OCI-LY3 (cell line): ENCODE data around the gene ACKR3.

Experiments
- H2AFZ ChIP-seq: fragments of 200-600, 300-600 bp; shearing (Covaris generic); 2 replicates; pipeline ENCODE4 v1.6.0; 2014; ENCODE audit warnings: antibody characterized with exemption, low read depth, low read length
- H3K27ac ChIP-seq: fragments of 200-600, 300-600 bp; sonication (generic); 2 replicates; pipeline ENCODE4 v1.5.1; 2014; ENCODE audit warnings: mild to moderate bottlenecking, low read length, moderate library complexity, mixed read lengths
- H3K27me3 ChIP-seq: fragments of 200-600, 300-600 bp; sonication (generic); 2 replicates; pipeline ENCODE4 v1.6.1; 2014; ENCODE audit warnings: low read depth, low read length, mixed read lengths
- H3K36me3 ChIP-seq: fragments of 200-600, 300-600 bp; sonication (generic); replicated peaks from 2 replicates; pipeline ENCODE3; 2014; ENCODE audit warnings: low read depth, low read length, mixed read lengths
- H3K4me1 ChIP-seq: fragments of 300-600, 200-600 bp; sonication (generic); 2 replicates; pipeline ENCODE4 v1.6.1; 2014; ENCODE audit warnings: low read length, mixed read lengths
- H3K4me2 ChIP-seq: fragments of 200-600, 300-600 bp; sonication (generic); 2 replicates; pipeline ENCODE4 v1.6.1; 2014; ENCODE audit warnings: low read length, mixed read lengths
- H3K4me3 ChIP-seq: fragments of 300-600, 200-600 bp; sonication (generic); 2 replicates; pipeline ENCODE4 v1.5.1; 2014; ENCODE audit warnings: antibody characterized with exemption, mild to moderate bottlenecking, low read length, moderate library complexity
- H3K79me2 ChIP-seq: fragments of 300-600, 200-600 bp; shearing (Covaris generic); 2 replicates; pipeline ENCODE4 v1.6.1; 2014; ENCODE audit warnings: mild to moderate bottlenecking, low read length, mixed read lengths
- H3K9ac ChIP-seq: fragments of 300-600, 200-600 bp; shearing (Covaris generic); 2 replicates; pipeline ENCODE4 v1.6.0; 2014; ENCODE audit warnings: mild to moderate bottlenecking, low read length, moderate library complexity
- H3K9me3 ChIP-seq: fragments of 200-600, 300-600 bp; shearing (Covaris generic); 2 replicates; pipeline ENCODE4 v1.6.1; 2014; ENCODE audit warnings: low read length, mixed read lengths; ENCODE audit not compliant: insufficient read depth
- H4K20me1 ChIP-seq: fragments of 200-600, 300-600 bp; sonication (generic); 2 replicates; pipeline ENCODE4 v1.6.1; 2016; ENCODE audit warnings: low read length, mixed read lengths; ENCODE audit not compliant: insufficient read depth
- EZH2phosphoT487 ChIP-seq: fragments of 200-600 bp; shearing (Covaris generic); IDR thresholded peaks from 2 replicates; pipeline ENCODE4 v1.6.1; 2018; ENCODE audit warnings: antibody characterized with exemption, mixed run types, low read depth
- TF ChIP-seq, protein P1 (sequence below): fragments of 200-600, 300-600 bp; sonication (generic); IDR thresholded peaks from 2 replicates; pipeline ENCODE4 v1.5.1; 2014; ENCODE audit warnings: antibody characterized with exemption, low read length, low read depth

Gene ACKR3

GRCh38 chr2:236579746-236580315 is 10.2 kb downstream of the ACKR3 start:
- Histone ChIP-seq H3K36me3 (no peaks in the 10 kb centered on the region), H3K27ac (no peak overlapping the region), H4K20me1 (no peaks in the 10 kb centered on the region), H3K9ac (no peak overlapping the region), H3K79me2 (no peaks in the 10 kb centered on the region), H2AFZ (no peak overlapping the region), H3K4me2 (no peak overlapping the region), H3K4me1 (peaks cover 11% of the 10 kb centered on the region), H3K4me3 (no peak overlapping the region), H3K9me3 (no peaks in the 10 kb centered on the region), H3K27me3 (no peaks in the 10 kb centered on the region)
- TF ChIP-seq EZH2phosphoT487 = no peak
- TF ChIP-seq, protein P1, sequence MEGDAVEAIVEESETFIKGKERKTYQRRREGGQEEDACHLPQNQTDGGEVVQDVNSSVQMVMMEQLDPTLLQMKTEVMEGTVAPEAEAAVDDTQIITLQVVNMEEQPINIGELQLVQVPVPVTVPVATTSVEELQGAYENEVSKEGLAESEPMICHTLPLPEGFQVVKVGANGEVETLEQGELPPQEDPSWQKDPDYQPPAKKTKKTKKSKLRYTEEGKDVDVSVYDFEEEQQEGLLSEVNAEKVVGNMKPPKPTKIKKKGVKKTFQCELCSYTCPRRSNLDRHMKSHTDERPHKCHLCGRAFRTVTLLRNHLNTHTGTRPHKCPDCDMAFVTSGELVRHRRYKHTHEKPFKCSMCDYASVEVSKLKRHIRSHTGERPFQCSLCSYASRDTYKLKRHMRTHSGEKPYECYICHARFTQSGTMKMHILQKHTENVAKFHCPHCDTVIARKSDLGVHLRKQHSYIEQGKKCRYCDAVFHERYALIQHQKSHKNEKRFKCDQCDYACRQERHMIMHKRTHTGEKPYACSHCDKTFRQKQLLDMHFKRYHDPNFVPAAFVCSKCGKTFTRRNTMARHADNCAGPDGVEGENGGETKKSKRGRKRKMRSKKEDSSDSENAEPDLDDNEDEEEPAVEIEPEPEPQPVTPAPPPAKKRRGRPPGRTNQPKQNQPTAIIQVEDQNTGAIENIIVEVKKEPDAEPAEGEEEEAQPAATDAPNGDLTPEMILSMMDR = no peak

GRCh38 chr2:236580746-236581355 is 11.2 kb downstream of the ACKR3 start:
- TF ChIP-seq, protein P1 = no peak
- TF ChIP-seq EZH2phosphoT487 = no peak
- H3K36me3 ChIP-seq = no peaks in the 10 kb centered on the region
- H4K20me1 ChIP-seq = no peaks in the 10 kb centered on the region
- H3K9ac ChIP-seq = no peak overlapping the region
- H3K27ac ChIP-seq = no peak overlapping the region
- no peaks in the 10 kb centered on the region for H3K79me2 ChIP-seq
- no peaks in the 10 kb centered on the region for H3K27me3 ChIP-seq
- H3K4me1 ChIP-seq = peaks cover 11% of the 10 kb centered on the region
- H3K4me2 ChIP-seq = no peak overlapping the region
- H3K4me3 ChIP-seq = no peak overlapping the region
- H3K9me3 ChIP-seq = no peaks in the 10 kb centered on the region
- H2AFZ ChIP-seq = no peak overlapping the region

DNA sequence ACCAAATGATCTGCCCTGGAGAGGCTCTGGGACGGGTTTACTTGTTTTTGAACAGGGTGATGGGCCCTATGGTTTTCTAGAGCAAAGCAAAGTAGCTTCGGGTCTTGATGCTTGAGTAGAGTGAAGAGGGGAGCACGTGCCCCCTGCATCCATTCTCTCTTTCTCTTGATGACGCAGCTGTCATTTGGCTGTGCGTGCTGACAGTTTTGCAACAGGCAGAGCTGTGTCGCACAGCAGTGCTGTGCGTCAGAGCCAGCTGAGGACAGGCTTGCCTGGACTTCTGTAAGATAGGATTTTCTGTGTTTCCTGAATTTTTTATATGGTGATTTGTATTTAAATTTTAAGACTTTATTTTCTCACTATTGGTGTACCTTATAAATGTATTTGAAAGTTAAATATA is 11.9 kb downstream of the ACKR3 start:
- no peak overlapping the region for H3K27ac ChIP-seq
- H3K4me1 ChIP-seq = peaks cover 11% of the 10 kb centered on the region
- no peaks in the 10 kb centered on the region for H3K79me2 ChIP-seq
- H3K9ac ChIP-seq = no peak overlapping the region
- H3K4me3 ChIP-seq = no peak overlapping the region
- no peaks in the 10 kb centered on the region for H3K9me3 ChIP-seq
- no peak overlapping the region for H2AFZ ChIP-seq
- H3K27me3 ChIP-seq = no peaks in the 10 kb centered on the region
- H3K36me3 ChIP-seq = no peaks in the 10 kb centered on the region
- no peak overlapping the region for H3K4me2 ChIP-seq
- no peak for TF ChIP-seq EZH2phosphoT487
- TF ChIP-seq, protein P1 = no peak
- no peaks in the 10 kb centered on the region for H4K20me1 ChIP-seq

DNA sequence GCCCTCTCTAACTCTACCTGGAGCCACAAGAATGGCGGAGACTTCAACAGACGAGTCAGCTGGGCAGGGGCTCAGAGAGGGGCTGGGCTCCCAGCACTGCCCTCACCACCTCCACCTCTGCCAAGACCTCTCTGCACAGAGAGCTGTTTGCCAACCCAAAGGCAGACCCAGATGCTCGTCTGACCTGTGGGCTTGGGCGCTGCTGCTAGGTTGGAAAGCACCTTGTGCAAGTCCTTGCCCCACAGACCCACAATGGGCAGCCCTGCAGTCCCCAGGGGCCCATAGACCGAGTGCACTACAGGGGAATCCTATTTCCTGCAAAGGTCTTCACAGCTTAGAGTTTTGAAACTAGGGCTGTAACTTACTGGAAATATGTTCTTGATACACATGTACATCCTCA is 13.3 kb downstream of the ACKR3 start:
- no peak overlapping the region for H2AFZ ChIP-seq
- TF ChIP-seq, protein P1 = no peak
- TF ChIP-seq EZH2phosphoT487 = no peak
- H3K4me3 ChIP-seq = no peak overlapping the region
- H3K79me2 ChIP-seq = no peaks in the 10 kb centered on the region
- H3K9me3 ChIP-seq = no peaks in the 10 kb centered on the region
- no peaks in the 10 kb centered on the region for H4K20me1 ChIP-seq
- no peaks in the 10 kb centered on the region for H3K36me3 ChIP-seq
- H3K27ac ChIP-seq = no peak overlapping the region
- peaks cover 11% of the 10 kb centered on the region for H3K4me1 ChIP-seq
- no peak overlapping the region for H3K4me2 ChIP-seq
- no peaks in the 10 kb centered on the region for H3K27me3 ChIP-seq
- no peak overlapping the region for H3K9ac ChIP-seq
